ENCODE measurements around the gene C10orf90. TPM values are rescaled to one million over a fixed set of nuclear protein-coding genes. Genes with fewer than 3 reads are reported as not detected.

Gene C10orf90
- total RNA-seq, 1 experiment from 2014 or later: not detected

GRCh38 chr10:126518218-126519080 lies 152.0 kb downstream of the C10orf90 start:
- H3K27me3 Mint-ChIP-seq (ENCODE audit: low read depth): no peaks in the 10 kb centered on the region; the same call in none of the 2 replicates
- Histone ChIP-seq H3K79me2 (ENCODE audit: insufficient read depth, low read length) (no peaks in the 10 kb centered on the region), H3K56ac (ENCODE audit: insufficient read length, low read depth, low read length) (no peak overlapping the region), H2BK120ac (ENCODE audit: low read depth, low read length, poor library complexity, severe bottlenecking) (no peak overlapping the region), H2BK5ac (ENCODE audit: insufficient read length, low read length) (no peak overlapping the region), H4K8ac (replicated peaks; ENCODE audit: insufficient read length, low read depth, low read length) (no peak overlapping the region), H2AK5ac (ENCODE audit: insufficient read length, low read length) (no peak overlapping the region), H3K4ac (ENCODE audit: low read depth, low read length) (no peak overlapping the region), H3K9me3 (ENCODE audit: control insufficient read depth, low read depth, low read length) (no peaks in the 10 kb centered on the region), H4K91ac (ENCODE audit: insufficient read length, low read depth, low read length) (no peak overlapping the region), H2BK20ac (ENCODE audit: low read depth, low read length, poor library complexity, severe bottlenecking) (no peak overlapping the region), H3T11ph (ENCODE audit: low read length) (no peak overlapping the region), H2AFZ (ENCODE audit: low read length) (no peak overlapping the region), H3K23ac (ENCODE audit: insufficient read length, low read depth, low read length) (no peak overlapping the region), H3K23me2 (ENCODE audit: insufficient read length, low read depth, low read length, poor library complexity, severe bottlenecking) (no peaks in the 10 kb centered on the region), H3K4me2 (ENCODE audit: insufficient read depth, insufficient read length, low read length) (no peak overlapping the region), H4K5ac (ENCODE audit: insufficient read length, low read depth, low read length) (no peak overlapping the region), H4K20me1 (ENCODE audit: control insufficient read depth, insufficient read depth, insufficient read length) (no peaks in the 10 kb centered on the region), H3K9ac (ENCODE audit: extremely low read depth, insufficient read length, low read length) (no peak overlapping the region), H2BK12ac (ENCODE audit: insufficient read length, low read depth, low read length) (no peak overlapping the region), H3K79me1 (ENCODE audit: insufficient read depth, low read depth, low read length, poor library complexity, severe bottlenecking) (no peaks in the 10 kb centered on the region), H3K27me3 (ENCODE audit: insufficient read depth, low read length) (no peaks in the 10 kb centered on the region), H3K27ac (ENCODE audit: insufficient read length, low read depth, low read length) (no peak overlapping the region), H3K18ac (ENCODE audit: insufficient read length, low read depth, low read length) (no peak overlapping the region), H3K4me1 (ENCODE audit: insufficient read depth, low read length) (no peaks in the 10 kb centered on the region), H3K14ac (ENCODE audit: insufficient read depth, low read length) (no peak overlapping the region), H2BK15ac (ENCODE audit: low read depth, low read length) (no peak overlapping the region)
- no peak overlapping the region for H3K4me3 Mint-ChIP-seq
- WGBS (ENCODE audit: extremely low coverage, insufficient read length, low lambda C conversion rate): no CpG with 5 or more reads among the region's 10 CpGs
- H3K9me3 Mint-ChIP-seq: no peaks in the 10 kb centered on the region; a peak in 2 of 5 replicates
- no peak for DNase-seq
- H3K27ac Mint-ChIP-seq: peak overlapping the region in 1 of 3 experiments; percentile 46; a peak in 1 of 7 replicates
- no peaks in the 10 kb centered on the region; a peak in 1 of 7 replicates for H3K36me3 Mint-ChIP-seq (ENCODE audit: insufficient read depth in 1 of 3, low read depth in 3 of 3)
- TF ChIP-seq, protein P1, sequence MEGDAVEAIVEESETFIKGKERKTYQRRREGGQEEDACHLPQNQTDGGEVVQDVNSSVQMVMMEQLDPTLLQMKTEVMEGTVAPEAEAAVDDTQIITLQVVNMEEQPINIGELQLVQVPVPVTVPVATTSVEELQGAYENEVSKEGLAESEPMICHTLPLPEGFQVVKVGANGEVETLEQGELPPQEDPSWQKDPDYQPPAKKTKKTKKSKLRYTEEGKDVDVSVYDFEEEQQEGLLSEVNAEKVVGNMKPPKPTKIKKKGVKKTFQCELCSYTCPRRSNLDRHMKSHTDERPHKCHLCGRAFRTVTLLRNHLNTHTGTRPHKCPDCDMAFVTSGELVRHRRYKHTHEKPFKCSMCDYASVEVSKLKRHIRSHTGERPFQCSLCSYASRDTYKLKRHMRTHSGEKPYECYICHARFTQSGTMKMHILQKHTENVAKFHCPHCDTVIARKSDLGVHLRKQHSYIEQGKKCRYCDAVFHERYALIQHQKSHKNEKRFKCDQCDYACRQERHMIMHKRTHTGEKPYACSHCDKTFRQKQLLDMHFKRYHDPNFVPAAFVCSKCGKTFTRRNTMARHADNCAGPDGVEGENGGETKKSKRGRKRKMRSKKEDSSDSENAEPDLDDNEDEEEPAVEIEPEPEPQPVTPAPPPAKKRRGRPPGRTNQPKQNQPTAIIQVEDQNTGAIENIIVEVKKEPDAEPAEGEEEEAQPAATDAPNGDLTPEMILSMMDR (conservative IDR thresholded peaks at IDR 0.05): no peak
- H3K4me1 Mint-ChIP-seq: peaks cover 0 to 5% of the 10 kb centered on the region in 2 experiments; a peak in 2 of 4 replicates

All from H9 (cell line).